ENCODE data around the gene UBN1.

GRCh38 chr16:4870138-4870671, 22.9 kb downstream of the UBN1 start:
- TF ChIP-seq, protein P1, sequence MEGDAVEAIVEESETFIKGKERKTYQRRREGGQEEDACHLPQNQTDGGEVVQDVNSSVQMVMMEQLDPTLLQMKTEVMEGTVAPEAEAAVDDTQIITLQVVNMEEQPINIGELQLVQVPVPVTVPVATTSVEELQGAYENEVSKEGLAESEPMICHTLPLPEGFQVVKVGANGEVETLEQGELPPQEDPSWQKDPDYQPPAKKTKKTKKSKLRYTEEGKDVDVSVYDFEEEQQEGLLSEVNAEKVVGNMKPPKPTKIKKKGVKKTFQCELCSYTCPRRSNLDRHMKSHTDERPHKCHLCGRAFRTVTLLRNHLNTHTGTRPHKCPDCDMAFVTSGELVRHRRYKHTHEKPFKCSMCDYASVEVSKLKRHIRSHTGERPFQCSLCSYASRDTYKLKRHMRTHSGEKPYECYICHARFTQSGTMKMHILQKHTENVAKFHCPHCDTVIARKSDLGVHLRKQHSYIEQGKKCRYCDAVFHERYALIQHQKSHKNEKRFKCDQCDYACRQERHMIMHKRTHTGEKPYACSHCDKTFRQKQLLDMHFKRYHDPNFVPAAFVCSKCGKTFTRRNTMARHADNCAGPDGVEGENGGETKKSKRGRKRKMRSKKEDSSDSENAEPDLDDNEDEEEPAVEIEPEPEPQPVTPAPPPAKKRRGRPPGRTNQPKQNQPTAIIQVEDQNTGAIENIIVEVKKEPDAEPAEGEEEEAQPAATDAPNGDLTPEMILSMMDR (IDR thresholded peaks at IDR 0.05), result no peak
- no peak for TF ChIP-seq POLR2A (IDR thresholded peaks at IDR 0.05)

Measured in esophagus squamous epithelium (tissue), 4 donors.